ENCODE measurements around the gene UCN2.

UCN2 gene

GRCh38 chr3:48575366-48575765 is 11.8 kb upstream of the UCN2 start:
- no peak overlapping the region for H3K27ac ChIP-seq
- no peak for TF ChIP-seq CTCF (conservative IDR thresholded peaks at IDR 0.05)

GRCh38 chr3:48573973-48574585 is 10.5 kb upstream of the UCN2 start:
- no peak for TF ChIP-seq CTCF (conservative IDR thresholded peaks at IDR 0.05)
- no peak overlapping the region for H3K27ac ChIP-seq

- H3K27ac ChIP-seq = no peak overlapping the region
- no peak for TF ChIP-seq CTCF (conservative IDR thresholded peaks at IDR 0.05)
Measured at GRCh38 chr3:48572517-48572916, 8.9 kb upstream of the UCN2 start.

- no peak for TF ChIP-seq CTCF (conservative IDR thresholded peaks at IDR 0.05)
- no peak overlapping the region for H3K27ac ChIP-seq
Measured at GRCh38 chr3:48571938-48572337, 8.4 kb upstream of the UCN2 start.

GRCh38 chr3:48569808-48570450 is 6.3 kb upstream of the UCN2 start:
- no peak overlapping the region for H3K27ac ChIP-seq
- TF ChIP-seq CTCF (conservative IDR thresholded peaks at IDR 0.05) = no peak

- H3K27ac ChIP-seq = no peak overlapping the region
- no peak for TF ChIP-seq CTCF (conservative IDR thresholded peaks at IDR 0.05)
Measured at GRCh38 chr3:48569400-48569799, 5.8 kb upstream of the UCN2 start.

GRCh38 chr3:48568476-48568875 is 4.9 kb upstream of the UCN2 start:
- no peak overlapping the region for H3K27ac ChIP-seq
- TF ChIP-seq CTCF (conservative IDR thresholded peaks at IDR 0.05) = no peak

Data from VCaP (cell line).